ENCODE data around the gene PAX8.

The PAX8 gene

GRCh38 chr2:113236367-113237159, 42.2 kb downstream of the PAX8 start:
- no peak for DNase-seq (ENCODE audit: low read depth in 2 of 2)

GRCh38 chr2:113235347-113236226, 43.1 kb downstream of the PAX8 start:
- DNase-seq (ENCODE audit: low read depth in 2 of 2), result peak in 1 of 2 experiments; percentile 25

- DNase-seq (ENCODE audit: low read depth in 2 of 2), result no peak
These were observed 43.9 kb downstream of the PAX8 start for GRCh38 chr2:113234721-113235346.

DNA sequence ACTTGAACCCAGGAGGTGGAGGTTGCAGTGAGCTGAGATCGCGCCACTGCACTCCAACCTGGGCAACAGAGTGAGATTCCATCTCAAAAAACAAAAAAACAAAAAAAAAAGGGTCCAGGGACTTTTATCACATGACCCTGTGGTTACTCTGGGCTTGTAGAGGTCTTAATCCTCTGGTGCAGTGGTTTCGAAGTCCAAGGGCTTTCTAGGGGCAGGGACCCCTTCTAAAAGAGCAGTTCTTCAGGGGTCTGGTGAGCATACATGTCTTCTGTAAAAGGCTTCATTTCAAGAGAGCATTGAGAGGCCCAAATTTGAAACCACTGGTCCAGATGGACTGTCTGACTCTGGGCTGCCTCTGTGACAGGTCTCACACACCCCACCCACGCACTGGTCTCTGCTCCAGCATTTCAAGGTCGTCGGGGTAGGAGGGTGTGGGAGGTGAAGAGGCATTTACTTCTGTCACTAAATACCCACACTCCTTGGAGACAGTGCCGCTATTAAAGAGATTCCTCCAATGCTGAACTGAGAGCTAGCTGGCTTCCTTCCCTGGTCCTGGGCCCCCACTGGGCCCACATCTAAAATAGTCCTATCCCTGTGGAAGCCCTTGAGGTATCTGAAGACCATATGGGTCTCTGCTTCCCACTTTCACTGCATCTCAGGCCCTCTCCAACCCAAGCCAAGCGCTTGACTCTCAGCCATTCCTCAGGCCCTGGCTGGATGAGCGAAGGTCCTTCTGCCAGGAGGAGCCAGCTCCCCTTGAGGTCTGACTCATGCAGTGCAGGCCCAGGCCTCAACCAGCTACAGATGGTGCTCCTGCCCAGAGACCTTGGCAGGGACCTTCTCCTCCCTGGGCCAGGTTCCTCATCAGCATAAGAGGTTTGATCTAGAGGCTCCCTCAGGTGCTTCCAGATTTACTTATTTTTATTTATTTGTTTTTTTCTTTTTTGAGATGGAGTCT, 44.8 kb downstream of the PAX8 start:
- DNase-seq (ENCODE audit: low read depth in 2 of 2), result no peak

DNA sequence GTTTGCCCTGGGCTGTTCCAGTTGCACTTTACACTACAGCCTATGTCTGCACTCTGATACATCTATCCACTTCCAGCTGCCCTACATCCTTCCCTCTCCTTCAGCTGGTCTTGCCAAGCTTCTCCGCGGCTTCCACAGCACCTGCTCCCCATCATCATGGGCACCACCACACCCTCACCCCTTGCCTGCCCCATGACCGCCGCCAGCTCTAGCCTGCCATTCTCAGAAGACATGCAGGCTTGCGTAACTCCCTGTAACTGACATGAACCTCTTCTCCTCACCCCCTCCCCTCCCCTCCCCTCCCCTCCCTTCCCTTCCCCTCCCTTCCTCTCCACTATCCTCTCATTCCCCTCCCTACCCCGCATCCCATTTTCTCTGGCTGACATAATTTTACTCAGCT, 46.0 kb downstream of the PAX8 start:
- DNase-seq (ENCODE audit: low read depth in 2 of 2), result no peak

GRCh38 chr2:113232123-113232522, 46.6 kb downstream of the PAX8 start:
- DNase-seq (ENCODE audit: low read depth in 2 of 2), result no peak

DNA sequence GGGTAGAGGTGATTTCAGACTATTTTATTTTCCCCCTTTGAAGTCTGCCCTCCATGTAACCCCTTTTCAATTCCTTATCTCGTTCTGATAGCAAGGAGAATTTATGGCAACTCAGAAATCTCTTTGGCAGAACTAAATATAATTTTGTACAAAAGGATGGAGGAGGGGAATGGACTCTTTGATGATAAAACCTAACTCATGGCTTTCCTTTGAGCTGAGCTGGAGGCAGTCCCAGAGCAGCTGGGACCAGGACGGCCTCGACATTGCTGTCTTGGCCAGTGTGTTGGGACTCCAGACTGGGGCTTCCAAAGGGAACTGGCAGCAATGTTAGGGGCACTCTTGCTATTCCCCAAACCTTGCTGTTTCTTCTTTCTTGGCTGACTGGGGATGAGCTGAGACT, 47.7 kb downstream of the PAX8 start:
- no peak for DNase-seq (ENCODE audit: low read depth in 2 of 2)

DNA sequence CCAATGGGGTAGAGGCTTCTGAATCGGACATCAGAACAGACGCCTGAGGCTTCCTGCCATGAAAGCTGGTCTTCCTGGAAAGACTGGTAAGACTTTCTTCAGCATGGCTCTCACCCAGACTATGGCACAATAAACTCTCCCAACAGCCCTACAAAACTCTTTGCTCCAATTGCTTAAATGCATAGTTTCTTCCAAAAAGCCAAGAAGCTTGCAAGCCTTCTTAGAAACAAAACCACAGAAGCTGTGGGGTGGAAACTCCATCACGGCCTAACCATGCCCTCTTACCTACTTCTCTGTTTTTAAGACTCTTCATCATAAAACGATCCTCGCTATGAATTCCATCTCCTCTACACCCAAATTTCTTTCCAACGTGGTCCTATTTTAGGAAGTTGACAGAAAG, 48.2 kb downstream of the PAX8 start:
- DNase-seq (ENCODE audit: low read depth in 2 of 2), result no peak

DNA sequence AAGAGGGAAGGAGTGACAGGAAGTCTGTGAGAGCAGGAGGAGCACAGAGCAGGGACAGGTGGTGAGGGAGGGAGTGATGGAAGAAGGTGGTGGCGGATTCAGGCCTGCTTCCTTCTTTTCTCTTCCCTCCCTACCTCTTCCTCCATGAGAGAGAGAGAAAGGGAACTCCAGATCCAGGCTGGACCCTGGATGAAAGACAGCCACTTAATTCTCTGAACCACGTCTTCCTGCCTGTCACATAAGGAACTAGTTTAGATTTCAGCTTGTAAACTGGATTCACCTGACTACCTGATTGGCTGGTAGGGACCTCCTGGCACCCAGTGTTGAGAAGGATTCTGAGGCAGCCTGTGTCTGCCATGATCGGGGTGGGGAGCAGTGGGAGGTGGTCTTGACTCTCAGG, 48.9 kb downstream of the PAX8 start:
- no peak for DNase-seq (ENCODE audit: low read depth in 2 of 2)

DNA sequence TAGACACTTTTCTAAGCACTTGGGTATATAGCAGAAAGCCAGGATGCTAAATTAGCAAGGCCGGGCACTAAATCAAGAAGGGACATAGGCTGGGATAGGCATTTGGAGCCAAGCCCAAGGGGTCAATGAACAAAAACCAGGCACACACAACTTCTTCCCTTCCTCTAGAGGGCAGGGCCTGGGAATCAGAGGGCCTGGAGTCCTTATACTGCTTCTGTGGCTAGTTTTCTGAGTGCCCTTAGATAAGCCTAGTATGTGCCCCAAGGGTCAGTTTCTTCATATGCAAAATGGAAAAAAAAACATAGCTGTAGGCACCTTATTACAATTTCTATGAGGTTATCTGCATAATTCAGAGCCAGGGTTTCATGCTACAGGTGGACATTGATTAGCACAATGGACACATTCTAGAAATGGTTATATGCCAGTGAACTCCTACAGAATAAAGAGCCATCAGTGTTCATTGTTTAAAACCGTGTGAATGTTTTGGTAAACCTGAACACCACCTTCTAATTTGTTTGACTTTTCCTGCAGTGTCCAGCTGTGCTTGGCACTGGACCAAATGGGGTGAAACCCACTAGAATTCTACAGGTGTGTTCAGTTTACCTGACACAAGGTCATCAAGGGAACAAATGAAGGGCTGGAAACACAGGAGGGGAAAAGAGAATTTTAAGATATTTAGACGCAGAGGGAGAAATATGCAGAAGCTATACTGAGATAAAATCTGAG, 49.6 kb downstream of the PAX8 start:
- no peak for DNase-seq (ENCODE audit: low read depth in 2 of 2)

GRCh38 chr2:113228351-113228750, 50.4 kb downstream of the PAX8 start:
- DNase-seq (ENCODE audit: low read depth in 2 of 2), result no peak

- DNase-seq (ENCODE audit: low read depth in 2 of 2), result no peak
These were observed 51.0 kb downstream of the PAX8 start for GRCh38 chr2:113227698-113228097.

DNA sequence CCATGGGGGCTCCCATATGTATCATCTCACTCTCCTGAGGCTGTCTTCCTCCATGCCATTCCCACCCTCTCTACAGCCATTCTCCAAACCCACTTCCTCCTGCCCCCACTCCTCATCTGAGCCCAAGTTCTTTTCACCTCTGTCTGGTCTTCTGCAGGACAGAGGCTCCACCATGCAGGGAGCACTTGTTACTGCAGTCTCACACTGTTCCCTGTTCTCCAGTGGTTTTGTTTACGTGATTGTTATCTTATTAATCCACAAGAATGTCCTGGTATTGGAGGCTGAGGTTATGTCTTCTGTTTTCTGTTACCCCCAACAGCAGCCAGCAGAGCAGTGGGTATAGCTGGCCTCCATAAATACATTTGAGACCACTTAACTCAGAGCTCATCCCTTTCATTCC, 51.4 kb downstream of the PAX8 start:
- DNase-seq (ENCODE audit: low read depth in 2 of 2), result no peak

GRCh38 chr2:113226462-113226861, 52.3 kb downstream of the PAX8 start:
- no peak for DNase-seq (ENCODE audit: low read depth in 2 of 2)

GRCh38 chr2:113225263-113226259, 53.2 kb downstream of the PAX8 start:
- no peak for DNase-seq (ENCODE audit: low read depth in 2 of 2)

DNA sequence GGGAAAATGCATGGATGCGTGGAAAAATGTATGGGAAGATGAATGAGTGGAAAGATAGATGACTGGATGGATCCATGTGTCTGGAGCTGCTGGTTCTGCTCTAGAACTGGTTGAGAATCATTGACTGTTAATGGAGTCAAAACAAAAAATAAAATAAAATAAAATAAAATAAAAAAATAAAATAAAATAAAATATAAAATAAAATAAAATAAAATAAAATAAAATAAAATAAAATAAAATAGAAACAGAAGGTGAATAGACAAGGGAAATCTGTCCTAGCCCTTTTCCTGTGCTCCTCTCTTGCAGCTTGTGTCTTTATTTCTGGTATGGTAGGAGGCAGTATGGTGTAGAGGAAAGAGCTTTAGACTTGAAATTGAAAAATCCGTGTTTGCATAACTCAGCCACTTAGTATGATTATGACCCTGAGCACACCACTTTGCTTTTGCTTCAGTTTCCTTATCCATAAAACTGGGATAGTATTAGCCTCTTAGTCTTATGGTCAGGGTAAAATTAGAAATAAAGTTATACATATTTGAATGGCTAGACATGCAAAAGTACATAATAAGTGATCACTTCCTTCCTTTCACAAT, 54.0 kb downstream of the PAX8 start:
- DNase-seq (ENCODE audit: low read depth in 2 of 2), result no peak

DNA sequence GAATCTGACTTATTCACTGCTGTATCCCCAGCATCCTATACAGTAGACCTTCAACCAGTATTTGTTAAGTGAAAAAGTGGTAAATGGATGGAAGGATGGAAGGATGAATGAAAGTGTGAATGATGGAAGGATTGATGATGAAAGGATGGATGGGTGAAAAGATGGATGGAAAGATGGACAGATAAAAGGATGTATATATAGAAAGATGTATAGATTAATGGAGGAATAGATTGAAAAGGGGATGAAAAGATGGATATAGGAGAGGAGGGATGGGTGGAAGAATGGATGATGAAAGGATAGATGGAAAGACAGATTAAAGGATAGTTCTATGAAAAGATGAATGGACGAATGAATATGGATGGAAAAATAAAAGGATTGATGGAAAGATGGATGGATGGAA, 54.9 kb downstream of the PAX8 start:
- DNase-seq (ENCODE audit: low read depth in 2 of 2), result no peak

DNA sequence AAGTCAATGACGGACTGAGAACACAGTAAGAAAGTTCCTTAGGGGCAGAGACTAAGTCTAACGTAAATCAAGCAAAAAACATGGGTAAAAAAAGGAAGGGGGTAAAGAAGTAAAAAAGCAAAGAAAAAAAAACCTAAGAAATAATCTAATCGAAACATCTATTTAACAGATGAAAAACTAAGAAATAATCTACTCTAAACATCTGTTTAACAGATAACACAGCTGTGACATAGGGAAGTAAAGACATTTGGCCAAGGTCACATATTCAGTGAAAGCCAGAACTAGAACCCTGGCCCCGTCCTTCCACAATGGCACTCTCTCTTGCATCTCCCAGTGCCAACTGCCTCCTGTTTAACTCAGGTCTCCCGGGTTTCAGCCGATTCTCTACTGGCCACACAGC, 56.9 kb downstream of the PAX8 start:
- no peak for DNase-seq (ENCODE audit: low read depth in 2 of 2)
